Measurements from ENCODE around the gene CHCHD4. TPM values are rescaled to one million over a fixed set of nuclear protein-coding genes. Genes with fewer than 3 reads are reported as not detected.
"Not testable (repeated sequence)": the region's sequence is repeated elsewhere in the genome, so short reads cannot be mapped to it uniquely, and the experiment has no call there.

The CHCHD4 gene
- total RNA-seq, 1 donor = 10.8 TPM

DNA sequence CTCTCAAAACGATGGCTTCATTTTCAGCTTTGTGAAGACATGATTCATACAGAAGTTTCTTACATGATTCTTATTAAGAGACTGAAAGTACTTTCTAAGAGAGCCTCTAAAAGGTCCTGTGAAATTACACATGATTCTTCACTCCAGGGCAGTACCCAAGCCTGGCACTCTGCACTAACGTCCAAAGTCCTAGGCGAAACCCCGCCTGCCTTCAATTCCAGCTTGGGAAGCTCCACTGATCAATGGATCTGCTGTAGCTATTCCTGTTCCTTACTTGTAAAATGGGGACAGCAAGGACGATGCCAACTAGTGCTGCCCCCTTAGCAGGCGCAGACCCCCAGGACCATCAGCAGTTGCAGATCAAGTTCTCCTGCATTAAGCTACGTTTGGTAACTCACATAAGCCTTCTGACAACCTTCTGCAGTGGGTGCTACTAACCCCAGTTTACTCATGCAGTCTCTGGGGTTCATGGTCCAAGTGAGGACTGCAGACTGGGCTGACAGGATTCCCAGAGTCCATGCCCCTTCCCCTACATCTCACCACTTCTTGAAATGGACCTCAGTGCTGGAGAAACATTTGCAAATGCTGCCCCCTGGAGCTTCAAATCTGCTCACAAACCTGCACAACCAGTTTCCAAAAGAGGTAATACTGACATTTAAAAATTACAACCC is 10.6 kb downstream of the CHCHD4 start:
- DNase-seq (ENCODE audit: low read depth) = peak; percentile 11

DNA sequence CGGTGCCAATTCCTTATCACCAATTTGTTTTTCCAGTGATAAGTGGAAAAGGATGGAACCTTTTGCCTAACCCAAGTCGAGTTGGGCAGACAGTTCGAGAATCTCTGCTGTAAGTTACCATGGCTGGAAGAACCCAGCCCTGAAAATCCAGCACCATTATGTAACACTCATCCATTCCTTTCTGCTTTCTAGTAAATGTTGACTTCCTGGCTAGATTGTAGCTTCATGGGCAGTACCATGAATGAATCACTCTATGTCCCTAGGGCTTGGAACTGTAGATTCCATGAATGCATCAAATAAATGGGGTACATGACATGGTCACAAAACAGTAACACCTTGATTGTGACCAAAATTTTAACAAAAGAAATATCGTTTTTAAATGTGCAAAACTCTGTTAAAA is 14.0 kb downstream of the CHCHD4 start:
- DNase-seq (ENCODE audit: low read depth) = no peak
- TF ChIP-seq, protein P1, sequence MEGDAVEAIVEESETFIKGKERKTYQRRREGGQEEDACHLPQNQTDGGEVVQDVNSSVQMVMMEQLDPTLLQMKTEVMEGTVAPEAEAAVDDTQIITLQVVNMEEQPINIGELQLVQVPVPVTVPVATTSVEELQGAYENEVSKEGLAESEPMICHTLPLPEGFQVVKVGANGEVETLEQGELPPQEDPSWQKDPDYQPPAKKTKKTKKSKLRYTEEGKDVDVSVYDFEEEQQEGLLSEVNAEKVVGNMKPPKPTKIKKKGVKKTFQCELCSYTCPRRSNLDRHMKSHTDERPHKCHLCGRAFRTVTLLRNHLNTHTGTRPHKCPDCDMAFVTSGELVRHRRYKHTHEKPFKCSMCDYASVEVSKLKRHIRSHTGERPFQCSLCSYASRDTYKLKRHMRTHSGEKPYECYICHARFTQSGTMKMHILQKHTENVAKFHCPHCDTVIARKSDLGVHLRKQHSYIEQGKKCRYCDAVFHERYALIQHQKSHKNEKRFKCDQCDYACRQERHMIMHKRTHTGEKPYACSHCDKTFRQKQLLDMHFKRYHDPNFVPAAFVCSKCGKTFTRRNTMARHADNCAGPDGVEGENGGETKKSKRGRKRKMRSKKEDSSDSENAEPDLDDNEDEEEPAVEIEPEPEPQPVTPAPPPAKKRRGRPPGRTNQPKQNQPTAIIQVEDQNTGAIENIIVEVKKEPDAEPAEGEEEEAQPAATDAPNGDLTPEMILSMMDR (IDR thresholded peaks at IDR 0.05; ENCODE audit: insufficient read depth, low read depth, low read length) = no peak
- H3K4me3 ChIP-seq (ENCODE audit: low read depth, low read length) = no peak overlapping the region

More for the DNA sequence above, 10.6 kb downstream of the CHCHD4 start:
- TF ChIP-seq, protein P1 (IDR thresholded peaks at IDR 0.05; ENCODE audit: insufficient read depth, low read depth, low read length) = peak; percentile 41
- no peak overlapping the region for H3K4me3 ChIP-seq (ENCODE audit: low read depth, low read length)

DNA sequence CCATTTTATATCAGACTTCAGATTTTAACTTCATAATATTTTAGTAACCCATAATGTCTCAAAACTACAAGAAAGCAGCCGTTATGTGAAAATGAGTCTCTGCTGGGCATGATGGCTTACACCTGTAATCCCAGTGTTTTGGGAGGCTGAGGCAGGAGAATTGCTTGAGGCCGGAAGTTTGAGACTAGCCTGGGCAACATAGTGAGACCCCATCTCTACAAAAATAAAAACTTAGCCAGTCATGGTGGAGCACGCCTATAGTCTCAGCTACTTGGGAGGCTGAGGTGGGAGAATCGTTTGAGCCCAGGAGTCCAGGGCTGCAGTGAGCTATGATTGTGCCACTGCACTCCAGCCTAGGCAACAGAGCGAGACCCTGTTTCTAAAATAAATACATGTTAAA is 14.8 kb downstream of the CHCHD4 start:
- DNase-seq (ENCODE audit: low read depth); H3K4me3 ChIP-seq (ENCODE audit: low read depth, low read length): not testable (repeated sequence)

DNA sequence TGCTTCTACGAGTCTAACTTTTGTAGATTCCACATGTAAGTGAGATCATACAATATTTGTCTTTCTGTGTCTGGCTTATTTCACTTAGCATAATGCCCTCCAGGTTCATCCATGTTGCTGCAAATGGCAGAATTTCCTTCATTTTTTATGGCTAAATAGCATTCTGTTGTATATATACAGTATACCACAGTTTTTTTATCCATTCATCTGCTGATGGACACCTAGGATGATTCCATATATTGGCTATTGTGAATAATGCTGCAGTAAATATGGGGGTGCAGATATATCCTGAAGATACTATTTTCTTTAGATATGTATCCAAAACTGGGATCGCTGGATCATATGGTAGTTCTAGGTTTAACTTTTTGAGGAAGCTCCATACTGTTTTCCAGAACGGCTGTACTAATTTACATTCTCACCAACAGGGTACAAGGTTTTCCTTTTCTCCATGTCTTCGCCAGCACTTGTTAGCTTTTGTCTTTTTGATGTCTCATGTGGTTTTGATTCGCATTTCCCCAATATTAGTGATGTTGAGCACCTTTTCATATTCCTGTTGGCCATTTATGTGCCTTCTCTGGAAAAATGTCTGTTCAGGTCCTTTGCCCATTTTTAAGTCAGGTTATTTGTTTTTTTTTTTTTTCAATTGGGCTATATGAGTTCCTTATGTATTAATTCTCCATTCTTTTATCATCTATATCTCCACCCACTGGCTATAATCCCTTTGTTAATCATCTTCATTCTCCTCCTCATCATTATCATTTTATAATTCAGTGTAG is 26.9 kb downstream of the CHCHD4 start:
- DNase-seq (ENCODE audit: low read depth) = no peak
- TF ChIP-seq, protein P1 (IDR thresholded peaks at IDR 0.05; ENCODE audit: insufficient read depth, low read depth, low read length) = no peak
- no peak overlapping the region for H3K4me3 ChIP-seq (ENCODE audit: low read depth, low read length)

DNA sequence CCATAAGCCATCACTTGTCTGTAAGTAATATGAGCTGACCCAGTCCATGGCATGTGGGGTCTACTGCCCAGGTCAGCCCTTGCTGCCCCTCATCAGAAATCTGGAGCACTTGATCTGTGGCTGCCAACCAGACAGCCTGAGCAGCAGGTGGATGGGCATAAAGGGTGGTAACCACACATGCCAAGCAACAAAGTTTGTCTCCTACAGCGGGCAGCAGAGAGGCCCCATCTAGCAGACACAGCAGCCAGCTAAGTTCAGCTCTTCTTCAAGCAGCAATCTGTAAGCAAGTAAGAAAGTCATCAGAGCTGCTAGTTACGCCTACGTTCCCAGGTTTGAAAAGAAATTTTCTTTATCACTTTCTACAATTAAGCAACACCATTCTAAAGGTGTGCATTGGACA is 27.9 kb downstream of the CHCHD4 start:
- H3K4me3 ChIP-seq (ENCODE audit: low read depth, low read length) = no peak overlapping the region
- TF ChIP-seq, protein P1 (IDR thresholded peaks at IDR 0.05; ENCODE audit: insufficient read depth, low read depth, low read length) = no peak
- DNase-seq (ENCODE audit: low read depth) = no peak

DNA sequence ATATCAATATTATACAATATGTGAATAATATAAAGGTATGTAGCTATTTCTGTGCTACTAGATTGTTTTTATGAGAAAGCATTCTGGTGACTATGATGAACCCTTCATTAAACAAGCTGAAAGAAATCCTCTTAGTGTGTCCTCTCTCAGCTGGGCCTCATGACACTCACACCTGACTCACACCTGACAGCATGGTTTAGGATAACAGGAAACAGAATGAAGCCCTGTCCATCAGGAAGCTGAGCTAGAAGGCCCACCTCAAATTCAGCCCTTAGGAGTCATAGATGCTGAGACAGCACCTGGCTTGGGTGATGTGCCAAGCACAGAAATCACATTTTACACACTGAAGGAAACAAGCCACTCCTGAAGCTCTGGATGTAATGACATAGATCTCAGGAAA is 30.8 kb downstream of the CHCHD4 start:
- TF ChIP-seq, protein P1 (IDR thresholded peaks at IDR 0.05; ENCODE audit: insufficient read depth, low read depth, low read length) = no peak
- no peak overlapping the region for H3K4me3 ChIP-seq (ENCODE audit: low read depth, low read length)
- DNase-seq (ENCODE audit: low read depth) = no peak

DNA sequence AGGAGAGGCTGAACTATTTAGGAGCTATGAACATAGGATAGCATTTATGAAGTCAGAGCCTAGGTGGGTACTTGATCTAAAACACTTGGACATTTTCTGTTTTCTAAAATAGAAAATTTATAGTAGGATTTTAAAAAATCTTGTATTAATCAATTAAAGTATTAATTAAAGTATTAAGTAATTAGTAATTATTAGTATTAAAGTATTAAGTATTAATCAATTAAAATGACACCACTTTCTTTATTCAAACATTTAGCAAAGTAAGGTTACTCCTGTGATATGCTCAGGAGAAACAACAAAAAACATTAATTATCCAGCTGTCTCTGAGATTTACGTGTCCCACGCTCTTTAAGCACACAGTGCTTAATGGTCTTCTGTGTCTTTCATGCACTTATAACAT is 32.2 kb downstream of the CHCHD4 start:
- TF ChIP-seq, protein P1 (IDR thresholded peaks at IDR 0.05; ENCODE audit: insufficient read depth, low read depth, low read length) = no peak
- H3K4me3 ChIP-seq (ENCODE audit: low read depth, low read length) = no peak overlapping the region

DNA sequence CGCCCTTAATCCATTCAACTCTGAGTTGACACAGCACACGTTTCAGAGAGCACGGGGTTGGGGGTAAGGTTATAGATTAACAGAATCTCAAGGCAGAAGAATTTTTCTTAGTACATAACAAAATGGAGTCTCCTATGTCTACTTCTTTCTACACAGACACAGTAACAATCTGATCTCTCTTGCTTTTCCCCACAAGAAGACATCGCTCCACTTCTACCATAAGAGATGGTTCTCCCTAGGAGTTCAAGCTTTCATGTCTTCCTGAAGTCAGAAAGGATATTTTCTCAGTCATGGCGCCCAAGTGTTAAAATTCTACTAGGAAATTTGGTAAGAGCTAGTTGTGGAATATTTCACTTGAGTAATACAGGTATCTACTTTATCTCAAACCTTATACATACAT is 32.7 kb downstream of the CHCHD4 start:
- DNase-seq (ENCODE audit: low read depth); H3K4me3 ChIP-seq (ENCODE audit: low read depth, low read length): not testable (repeated sequence)

More for the DNA sequence above, 32.2 kb downstream of the CHCHD4 start:
- no peak for DNase-seq (ENCODE audit: low read depth)

DNA sequence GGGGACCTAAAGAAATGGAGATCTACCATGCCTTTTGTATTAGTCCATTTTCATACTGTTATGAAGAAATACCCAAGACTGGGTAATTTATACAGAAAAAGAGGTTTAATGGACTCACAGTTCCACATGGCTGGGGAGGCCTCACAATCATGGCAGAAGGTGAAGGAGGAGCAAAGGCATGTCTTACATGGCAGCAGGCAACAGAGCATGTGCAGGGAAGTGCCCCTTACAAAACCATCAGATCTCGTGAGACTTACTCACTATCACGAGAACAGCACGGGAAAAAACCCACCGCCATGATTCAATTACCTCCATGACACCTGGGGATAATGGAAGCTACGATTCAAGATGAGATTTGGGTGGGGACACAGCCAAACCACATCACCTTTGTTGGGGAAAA is 37.2 kb downstream of the CHCHD4 start:
- H3K4me3 ChIP-seq (ENCODE audit: low read depth, low read length); DNase-seq (ENCODE audit: low read depth): not testable (repeated sequence)

All from fibroblast of villous mesenchyme (primary cell).